ENCODE data around the gene FGF8.

Gene FGF8

GRCh38 chr10:101725296-101726114 lies 50.4 kb downstream of the FGF8 start:
- FAIRE-seq = no peak

GRCh38 chr10:101724446-101724845 lies 51.5 kb downstream of the FGF8 start:
- FAIRE-seq = no peak

DNA sequence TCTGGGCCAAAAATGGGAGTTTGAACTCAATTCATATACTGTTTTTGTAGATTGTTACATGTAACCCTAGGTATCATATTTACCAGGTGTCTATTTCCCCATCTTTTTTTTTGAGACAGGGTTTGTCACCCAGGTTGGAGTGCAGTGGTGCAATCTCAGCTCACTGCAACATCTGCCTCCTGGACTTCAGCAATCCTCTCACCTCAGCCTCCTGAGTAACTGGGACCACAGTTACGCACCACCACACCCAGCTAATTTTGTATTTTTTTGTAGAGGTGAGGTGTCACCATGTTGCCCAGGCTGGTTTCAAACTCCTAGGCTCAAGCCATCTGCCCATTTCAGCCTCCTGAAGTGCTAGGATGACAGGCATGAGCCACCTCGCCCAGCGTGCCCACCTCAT lies 52.7 kb downstream of the FGF8 start:
- no peak for FAIRE-seq

GRCh38 chr10:101721806-101722205 lies 54.1 kb downstream of the FGF8 start:
- FAIRE-seq = no peak

GRCh38 chr10:101720606-101721230 lies 55.2 kb downstream of the FGF8 start:
- no peak for FAIRE-seq
